ENCODE results near the gene USP10. TPM values are rescaled to one million over a fixed set of nuclear protein-coding genes. Genes with fewer than 3 reads are reported as not detected.

USP10 gene
- total RNA-seq, 1 experiment from 2014 or later, result 203 TPM

GRCh38 chr16:84818133-84818532 is 118.3 kb downstream of the USP10 start:
- no peak overlapping the region for H4K5ac ChIP-seq (ENCODE audit: insufficient read length, low read depth, low read length)
- no peak for TF ChIP-seq CTCF (conservative IDR thresholded peaks at IDR 0.05)
- H3K9ac ChIP-seq (ENCODE audit: extremely low read depth, insufficient read length, low read length), result no peak overlapping the region
- H3K4me1 ChIP-seq (ENCODE audit: insufficient read depth, low read length), result no peaks in the 10 kb centered on the region; the same call in 1 of the 2 replicates
- no peak overlapping the region for H2BK15ac ChIP-seq (ENCODE audit: low read depth, low read length)
- H3K23me2 ChIP-seq (ENCODE audit: insufficient read length, low read depth, low read length, poor library complexity, severe bottlenecking), result no peaks in the 10 kb centered on the region
- H3K14ac ChIP-seq (ENCODE audit: insufficient read depth, low read length), result no peak overlapping the region
- Mint-ChIP-seq H3K27me3 (ENCODE audit: low read depth) (peaks cover 84% of the 10 kb centered on the region), H3K4me3 (no peak overlapping the region), H3K36me3 (ENCODE audit: insufficient read depth in 1 of 3, low read depth in 3 of 3) (no peaks in the 10 kb centered on the region), H3K4me1 (peaks cover 13% of the 10 kb centered on the region in 2 experiments), H3K27ac (no peak overlapping the region), H3K9me3 (no peaks in the 10 kb centered on the region; a peak in 3 of 5 replicates)
- H3K23ac ChIP-seq (ENCODE audit: insufficient read length, low read depth, low read length), result no peak overlapping the region
- no peaks in the 10 kb centered on the region for H3K79me2 ChIP-seq (ENCODE audit: insufficient read depth, low read length)
- no peak overlapping the region for H3T11ph ChIP-seq (ENCODE audit: low read length)
- no peaks in the 10 kb centered on the region for H3K79me1 ChIP-seq (ENCODE audit: insufficient read depth, low read depth, low read length, poor library complexity, severe bottlenecking)
- H2BK12ac ChIP-seq (ENCODE audit: insufficient read length, low read depth, low read length), result no peak overlapping the region
- no peaks in the 10 kb centered on the region for H4K20me1 ChIP-seq (ENCODE audit: control insufficient read depth, insufficient read depth, insufficient read length)
- no peak overlapping the region for H4K91ac ChIP-seq (ENCODE audit: insufficient read length, low read depth, low read length)
- WGBS (ENCODE audit: extremely low coverage, insufficient read length, low lambda C conversion rate), result no CpG with 5 or more reads among the region's 2 CpGs
- H3K27ac ChIP-seq (ENCODE audit: insufficient read length, low read depth, low read length), result no peak overlapping the region
- H3K27me3 ChIP-seq (ENCODE audit: insufficient read depth, low read length), result peaks cover 14% of the 10 kb centered on the region; the same call in 1 of the 2 replicates
- no peak overlapping the region for H3K4me2 ChIP-seq (ENCODE audit: insufficient read depth, insufficient read length, low read length)
- H2AK5ac ChIP-seq (ENCODE audit: insufficient read length, low read length), result no peak overlapping the region
- DNase-seq, result no peak
- H3K56ac ChIP-seq (ENCODE audit: insufficient read length, low read depth, low read length), result no peak overlapping the region
- H3K18ac ChIP-seq (ENCODE audit: insufficient read length, low read depth, low read length), result no peak overlapping the region
- H3K4ac ChIP-seq (ENCODE audit: low read depth, low read length), result no peak overlapping the region
- H3K9me3 ChIP-seq (ENCODE audit: control insufficient read depth, low read depth, low read length), result no peaks in the 10 kb centered on the region
- H2BK5ac ChIP-seq (ENCODE audit: insufficient read length, low read length), result no peak overlapping the region
- no peak overlapping the region for H2BK120ac ChIP-seq (ENCODE audit: low read depth, low read length, poor library complexity, severe bottlenecking)
- H2BK20ac ChIP-seq (ENCODE audit: low read depth, low read length, poor library complexity, severe bottlenecking), result no peak overlapping the region
- no peak overlapping the region for H2AFZ ChIP-seq (ENCODE audit: low read length)
- H4K8ac ChIP-seq (replicated peaks; ENCODE audit: insufficient read length, low read depth, low read length), result no peak overlapping the region

All from H9 (cell line).